ENCODE data around the gene HSP90AA1.

Gene HSP90AA1

DNA sequence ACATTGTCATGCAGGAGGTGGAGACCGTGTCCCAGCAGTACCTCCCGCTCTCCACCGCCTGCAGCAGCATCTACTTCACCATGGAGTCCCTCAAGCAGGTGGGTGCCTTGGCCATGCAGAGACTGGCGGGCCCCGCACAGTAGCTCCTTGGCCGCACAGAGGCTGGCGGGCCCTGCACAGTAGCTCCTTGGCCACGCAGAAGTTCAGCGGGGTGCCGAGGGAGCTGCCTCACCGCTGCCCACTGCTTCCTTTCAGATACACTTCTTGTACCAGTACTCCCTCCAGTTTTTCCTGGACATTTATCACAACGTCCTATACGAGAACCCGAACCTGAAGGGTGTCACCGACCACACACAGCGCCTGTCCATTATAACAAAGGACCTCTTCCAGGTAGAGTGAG lies 47.7 kb downstream of the HSP90AA1 start:
- DNase-seq (ENCODE audit: low spot score): no peak

DNA sequence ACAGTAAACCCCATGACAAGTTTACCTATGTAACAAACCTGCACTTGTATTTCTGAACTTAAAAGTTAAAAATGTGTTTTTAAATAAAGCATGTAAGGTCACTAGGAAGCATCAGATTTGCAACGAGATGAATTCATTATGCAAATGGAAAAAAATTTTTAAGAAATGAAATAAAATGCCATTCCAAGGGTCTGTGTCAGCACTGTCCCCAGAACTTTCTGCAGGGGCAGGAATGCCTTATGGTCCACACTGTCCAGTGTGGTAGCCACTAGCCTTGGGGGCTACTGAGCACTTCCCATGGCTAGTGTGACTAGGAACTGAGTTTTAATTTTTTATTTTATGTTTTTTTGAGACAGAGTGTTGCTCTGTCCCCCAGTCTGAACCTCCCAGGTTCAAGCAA lies 49.2 kb downstream of the HSP90AA1 start:
- DNase-seq (ENCODE audit: low spot score): no peak

DNA sequence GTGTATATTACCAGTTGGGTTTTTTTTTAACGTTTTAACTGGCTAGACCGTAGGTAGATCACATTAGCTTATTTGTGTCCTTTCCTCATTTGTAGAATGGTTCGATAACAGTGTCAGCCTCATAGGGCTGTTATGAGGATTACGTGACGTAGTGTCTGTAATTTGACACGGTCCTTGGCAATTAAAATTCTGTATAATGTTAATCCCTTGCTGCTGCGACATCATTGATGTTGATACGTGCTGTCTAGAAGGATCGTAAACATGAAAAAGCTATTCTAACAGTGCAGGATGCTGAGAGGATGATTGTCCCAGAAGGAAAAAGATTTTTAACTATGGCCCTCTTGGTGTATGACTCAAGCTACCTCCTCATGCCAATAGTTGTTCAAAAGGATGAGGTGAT lies 50.9 kb downstream of the HSP90AA1 start:
- DNase-seq (ENCODE audit: low spot score): no peak

DNA sequence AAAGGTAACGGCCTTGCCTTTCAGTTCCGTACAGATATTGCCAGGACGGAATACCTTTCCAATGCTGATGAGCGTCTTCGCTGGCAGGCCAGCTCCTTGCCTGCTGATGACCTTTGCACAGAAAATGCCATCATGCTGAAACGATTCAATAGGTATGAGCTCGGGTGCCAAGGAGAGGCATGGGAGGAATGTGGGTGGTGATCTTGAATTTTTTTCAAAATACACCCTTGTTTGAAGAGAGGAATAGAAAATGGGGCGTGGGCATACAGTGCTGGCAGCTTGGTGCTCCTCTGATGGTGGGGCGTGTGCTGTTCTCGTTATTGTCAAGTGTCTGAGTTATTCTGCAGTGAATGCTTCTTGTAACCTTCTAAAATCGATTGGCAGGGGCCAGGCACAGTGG lies 52.5 kb downstream of the HSP90AA1 start:
- DNase-seq (ENCODE audit: low spot score): no peak

DNA sequence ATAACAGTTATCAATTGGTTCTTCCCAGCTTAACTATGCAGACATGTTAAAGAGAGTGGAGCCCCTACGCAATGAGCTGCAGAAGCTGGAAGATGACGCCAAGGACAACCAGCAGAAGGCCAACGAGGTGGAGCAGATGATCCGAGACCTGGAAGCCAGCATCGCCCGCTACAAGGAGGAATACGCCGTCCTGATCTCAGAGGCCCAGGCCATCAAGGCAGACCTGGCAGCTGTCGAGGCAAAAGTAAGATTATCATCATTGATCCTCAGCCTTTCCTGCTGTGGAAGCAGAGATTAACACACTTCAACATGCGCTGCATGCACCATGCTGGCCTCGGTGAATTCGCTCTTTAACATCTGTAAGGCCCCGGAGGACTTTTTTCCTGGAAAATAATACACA lies 53.6 kb downstream of the HSP90AA1 start:
- no peak for DNase-seq (ENCODE audit: low spot score)
